Ishikawa (cell line): ENCODE data around the gene ULK4.

ENCODE experiments used
- CEBPB ChIP-seq: IDR thresholded peaks from 2 replicates; pipeline ENCODE4 v1.6.1; 2012
- CREB1 ChIP-seq: IDR thresholded peaks from 2 replicates; pipeline ENCODE4 v1.6.1; 2012; ENCODE audit warnings: low read depth
- EGR1 ChIP-seq: IDR thresholded peaks from 2 replicates; pipeline ENCODE4 v1.6.1; 2012
- EP300 ChIP-seq: IDR thresholded peaks from 2 replicates; pipeline ENCODE4 v1.6.1; 2012; ENCODE audit warnings: borderline replicate concordance
- FOXM1 ChIP-seq: IDR thresholded peaks from 2 replicates; pipeline ENCODE4 v1.6.1; 2012; ENCODE audit warnings: low read depth, borderline replicate concordance
- MAX ChIP-seq: IDR thresholded peaks from 2 replicates; pipeline ENCODE4 v1.6.1; 2012
- NFIC ChIP-seq: IDR thresholded peaks from 2 replicates; pipeline ENCODE4 v1.6.1; 2012
- RAD21 ChIP-seq: IDR thresholded peaks from 2 replicates; pipeline ENCODE4 v1.6.1; 2012; ENCODE audit warnings: low read depth
- TAF1 ChIP-seq: IDR thresholded peaks from 2 replicates; pipeline ENCODE4 v1.6.1; 2012; ENCODE audit warnings: low read depth, mild to moderate bottlenecking
- TCF12 ChIP-seq: IDR thresholded peaks from 2 replicates; pipeline ENCODE4 v1.6.1; 2012; ENCODE audit warnings: low read depth
- TEAD4 ChIP-seq: IDR thresholded peaks from 2 replicates; pipeline ENCODE4 v1.6.1; 2012
- USF1 ChIP-seq: IDR thresholded peaks from 2 replicates; pipeline ENCODE4 v1.6.1; 2012
- YY1 ChIP-seq: IDR thresholded peaks from 2 replicates; pipeline ENCODE4 v1.6.1; 2012; ENCODE audit warnings: low read depth
- ZBTB7A ChIP-seq: IDR thresholded peaks from 2 replicates; pipeline ENCODE4 v1.6.1; 2012; ENCODE audit warnings: low read depth
- TF ChIP-seq, protein P1 (sequence below): IDR thresholded peaks from 2 replicates; pipeline ENCODE4 v1.6.1; 2012; ENCODE audit warnings: low read depth, mild to moderate bottlenecking

The ULK4 gene

GRCh38 chr3:41580274-41580959 lies 381.5 kb downstream of the ULK4 start:
- TF ChIP-seq NFIC (no peak), USF1 (no peak), ZBTB7A (no peak), MAX (no peak), TCF12 (no peak), FOXM1 (no peak), TAF1 (no peak), RAD21 (no peak), YY1 (no peak), EGR1 (no peak), EP300 (no peak), CREB1 (no peak), CEBPB (no peak), TEAD4 (no peak)
- TF ChIP-seq, protein P1, sequence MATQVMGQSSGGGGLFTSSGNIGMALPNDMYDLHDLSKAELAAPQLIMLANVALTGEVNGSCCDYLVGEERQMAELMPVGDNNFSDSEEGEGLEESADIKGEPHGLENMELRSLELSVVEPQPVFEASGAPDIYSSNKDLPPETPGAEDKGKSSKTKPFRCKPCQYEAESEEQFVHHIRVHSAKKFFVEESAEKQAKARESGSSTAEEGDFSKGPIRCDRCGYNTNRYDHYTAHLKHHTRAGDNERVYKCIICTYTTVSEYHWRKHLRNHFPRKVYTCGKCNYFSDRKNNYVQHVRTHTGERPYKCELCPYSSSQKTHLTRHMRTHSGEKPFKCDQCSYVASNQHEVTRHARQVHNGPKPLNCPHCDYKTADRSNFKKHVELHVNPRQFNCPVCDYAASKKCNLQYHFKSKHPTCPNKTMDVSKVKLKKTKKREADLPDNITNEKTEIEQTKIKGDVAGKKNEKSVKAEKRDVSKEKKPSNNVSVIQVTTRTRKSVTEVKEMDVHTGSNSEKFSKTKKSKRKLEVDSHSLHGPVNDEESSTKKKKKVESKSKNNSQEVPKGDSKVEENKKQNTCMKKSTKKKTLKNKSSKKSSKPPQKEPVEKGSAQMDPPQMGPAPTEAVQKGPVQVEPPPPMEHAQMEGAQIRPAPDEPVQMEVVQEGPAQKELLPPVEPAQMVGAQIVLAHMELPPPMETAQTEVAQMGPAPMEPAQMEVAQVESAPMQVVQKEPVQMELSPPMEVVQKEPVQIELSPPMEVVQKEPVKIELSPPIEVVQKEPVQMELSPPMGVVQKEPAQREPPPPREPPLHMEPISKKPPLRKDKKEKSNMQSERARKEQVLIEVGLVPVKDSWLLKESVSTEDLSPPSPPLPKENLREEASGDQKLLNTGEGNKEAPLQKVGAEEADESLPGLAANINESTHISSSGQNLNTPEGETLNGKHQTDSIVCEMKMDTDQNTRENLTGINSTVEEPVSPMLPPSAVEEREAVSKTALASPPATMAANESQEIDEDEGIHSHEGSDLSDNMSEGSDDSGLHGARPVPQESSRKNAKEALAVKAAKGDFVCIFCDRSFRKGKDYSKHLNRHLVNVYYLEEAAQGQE, result no peak

GRCh38 chr3:41579861-41580260 lies 382.0 kb downstream of the ULK4 start:
- TF ChIP-seq CEBPB (no peak), EGR1 (no peak), RAD21 (no peak), ZBTB7A (no peak), NFIC (no peak), FOXM1 (no peak), TEAD4 (no peak), TCF12 (no peak), USF1 (no peak), EP300 (no peak)
- TF ChIP-seq, protein P1, result no peak

DNA sequence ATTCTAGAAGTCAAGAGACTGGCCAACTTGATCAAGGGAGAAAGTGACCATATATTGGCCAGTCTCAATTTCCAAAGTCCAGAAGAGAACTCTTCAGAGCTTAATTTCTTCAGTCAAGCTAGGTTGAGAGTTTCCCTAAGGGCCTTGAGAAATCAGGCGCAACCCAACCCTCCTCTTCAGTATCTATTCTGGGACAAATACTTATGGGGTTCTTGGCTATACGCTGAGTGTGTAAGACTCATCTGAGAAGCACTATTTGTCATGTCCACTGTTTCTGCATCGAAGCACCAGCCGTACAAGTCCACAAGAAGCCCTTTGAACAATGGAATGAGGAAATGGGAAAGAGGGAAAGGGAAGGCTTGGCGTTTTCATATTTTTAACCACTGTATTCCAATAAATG lies 383.1 kb downstream of the ULK4 start:
- TF ChIP-seq TEAD4 (no peak), MAX (no peak), CEBPB (no peak), YY1 (no peak), EGR1 (no peak)

GRCh38 chr3:41575724-41576123 lies 386.2 kb downstream of the ULK4 start:
- TF ChIP-seq CEBPB (no peak), FOXM1 (no peak)

DNA sequence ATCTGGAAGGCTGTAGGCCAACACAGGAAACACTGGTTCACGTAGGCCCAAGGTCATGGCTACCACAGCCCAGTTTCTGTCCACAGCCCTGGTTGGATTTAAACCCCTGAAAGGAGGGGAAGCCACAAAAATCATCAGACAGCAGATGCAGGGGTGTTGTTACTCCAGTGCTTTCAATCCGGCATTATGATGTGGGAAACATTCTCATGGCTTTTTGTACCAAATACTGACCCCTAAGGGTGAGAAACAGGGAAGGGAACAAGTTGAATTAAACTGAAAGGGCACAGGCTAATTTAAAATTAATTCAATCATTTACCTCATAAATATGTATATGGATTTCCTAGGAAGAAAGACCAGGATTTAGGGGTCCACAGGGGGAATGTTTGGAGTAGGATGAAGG lies 387.0 kb downstream of the ULK4 start:
- TF ChIP-seq TAF1 (no peak), ZBTB7A (no peak), CREB1 (no peak), YY1 (no peak), FOXM1 (no peak), EP300 (no peak), MAX (no peak)
- TF ChIP-seq, protein P1, result no peak
